EH (cell line): Measurements from ENCODE around the gene CATSPERE.
"Not testable (repeated sequence)": the region's sequence is repeated elsewhere in the genome, so short reads cannot be mapped to it uniquely, and the experiment has no call there.

ENCODE experiments used
- DNase-seq: peaks from one replicate; pipeline ENCODE4 v3.0.0-alpha.2; 2015; ENCODE audit warnings: low read depth

The CATSPERE gene

DNA sequence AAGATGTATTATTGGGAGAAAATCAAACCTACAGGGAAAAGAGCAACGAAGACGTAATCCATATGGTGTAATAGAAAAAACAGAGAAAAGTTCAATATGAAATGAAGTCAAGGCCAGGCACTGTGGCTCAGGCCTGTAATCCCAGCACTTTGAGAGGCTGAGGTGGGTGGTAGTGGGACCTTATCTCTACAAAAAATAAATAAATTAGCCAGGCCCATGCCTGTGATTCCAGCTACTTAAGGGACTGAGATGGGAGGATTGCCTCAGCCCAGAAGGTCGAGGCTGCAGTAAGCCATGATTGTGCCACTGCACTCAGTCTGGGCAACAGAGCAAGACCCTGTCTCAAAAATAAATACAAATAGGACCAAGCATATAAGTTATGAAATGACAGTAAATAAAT lies 203.3 kb downstream of the CATSPERE start:
- no peak for DNase-seq

DNA sequence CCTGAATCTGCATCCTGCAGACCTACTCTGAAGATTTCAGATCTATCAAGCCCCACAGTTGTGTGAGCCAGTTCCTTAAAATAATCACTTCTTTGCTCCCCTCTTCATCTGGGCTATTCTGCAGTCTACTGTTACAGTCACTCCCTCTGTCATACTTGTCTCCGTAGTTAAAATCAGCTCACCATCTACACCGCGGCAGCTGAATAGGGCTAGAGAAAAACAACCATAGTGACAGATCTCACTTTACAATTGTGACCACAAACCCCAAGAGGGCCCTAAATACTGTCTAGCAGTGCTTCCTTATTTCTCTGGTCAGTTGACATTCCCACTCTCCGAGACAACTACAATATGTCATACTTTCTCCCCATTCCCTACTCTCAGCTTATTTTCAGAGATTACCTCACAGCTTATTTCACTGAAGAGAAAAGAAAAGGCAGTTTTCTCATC lies 204.7 kb downstream of the CATSPERE start:
- peak; percentile 52 for DNase-seq

GRCh38 chr1:244666672-244667418 lies 205.8 kb downstream of the CATSPERE start:
- not testable (repeated sequence) for DNase-seq

DNA sequence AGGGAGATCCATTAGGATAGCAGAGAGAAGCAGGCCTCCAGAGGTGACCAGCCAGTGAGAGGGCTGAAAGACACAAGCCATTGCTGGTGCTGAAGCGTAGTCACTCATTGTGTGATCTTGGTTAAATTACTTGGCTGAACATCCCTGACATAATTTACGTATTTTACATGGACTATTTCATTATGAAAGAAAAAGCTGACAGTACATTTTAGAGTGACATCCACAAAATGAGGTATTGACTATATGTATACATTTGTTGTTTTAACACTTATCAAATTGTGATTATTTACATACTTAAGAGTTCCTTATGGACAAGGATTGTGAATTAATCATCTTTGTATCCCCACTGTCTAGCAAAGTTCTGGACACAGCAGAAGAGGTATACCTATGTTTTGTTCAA lies 206.7 kb downstream of the CATSPERE start:
- no peak for DNase-seq

GRCh38 chr1:244672946-244673682 lies 212.0 kb downstream of the CATSPERE start:
- DNase-seq = peak; percentile 69

DNA sequence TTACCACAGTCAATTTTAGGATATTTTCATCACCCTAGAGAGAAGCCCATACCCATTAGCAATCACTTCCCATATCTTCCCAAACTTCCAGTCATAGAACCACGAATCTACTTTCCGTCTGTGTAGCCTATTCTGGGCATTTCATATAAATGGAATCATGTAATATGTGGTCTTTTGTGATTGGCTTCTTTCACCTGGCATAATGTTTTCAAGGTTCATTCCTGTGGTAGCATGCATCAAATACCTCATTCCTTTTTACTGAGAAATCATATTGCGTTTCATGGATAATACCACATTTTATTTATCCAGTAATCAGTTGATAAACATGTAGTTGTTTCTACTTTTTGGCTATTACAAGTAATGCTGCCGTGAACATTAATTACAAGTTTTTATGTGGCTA lies 213.4 kb downstream of the CATSPERE start:
- DNase-seq = no peak

DNA sequence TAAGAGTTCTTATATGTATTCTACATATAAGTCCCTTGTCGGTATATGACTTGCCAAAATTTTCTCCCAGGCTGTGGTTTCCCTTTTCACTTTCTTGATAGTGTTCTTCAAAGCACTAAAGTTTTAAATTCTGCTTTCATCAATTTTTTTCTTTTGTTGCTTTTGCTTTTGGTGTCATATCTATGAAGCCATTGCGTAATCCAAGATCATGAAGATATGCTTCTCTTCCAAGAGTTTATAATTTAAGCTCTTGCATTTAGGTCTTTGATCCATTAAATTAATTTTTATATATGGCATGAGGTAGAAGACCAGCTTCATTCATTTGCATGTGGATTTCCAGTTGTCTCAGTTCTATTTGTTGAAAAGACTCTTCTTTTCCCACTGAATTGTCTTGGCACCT lies 214.1 kb downstream of the CATSPERE start:
- DNase-seq = no peak

DNA sequence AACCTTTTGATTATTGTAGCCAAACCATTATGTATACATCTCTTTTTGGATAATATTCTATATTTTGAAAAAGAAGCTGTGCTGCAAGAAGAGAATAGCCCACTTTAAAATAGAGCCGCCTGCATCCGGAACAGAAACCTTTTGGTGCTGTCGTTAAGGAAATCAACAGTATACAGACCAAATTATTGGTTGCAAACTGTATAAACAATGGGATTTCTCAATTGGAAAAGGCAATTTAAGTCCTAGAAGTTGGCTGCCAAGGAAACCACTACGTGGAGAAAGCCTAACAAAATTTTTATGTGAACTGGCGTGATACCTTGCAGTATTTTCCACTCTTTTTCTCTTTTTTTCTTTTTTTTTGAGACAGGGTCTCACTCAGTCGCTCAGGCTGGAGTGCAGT lies 217.6 kb downstream of the CATSPERE start:
- DNase-seq = no peak

DNA sequence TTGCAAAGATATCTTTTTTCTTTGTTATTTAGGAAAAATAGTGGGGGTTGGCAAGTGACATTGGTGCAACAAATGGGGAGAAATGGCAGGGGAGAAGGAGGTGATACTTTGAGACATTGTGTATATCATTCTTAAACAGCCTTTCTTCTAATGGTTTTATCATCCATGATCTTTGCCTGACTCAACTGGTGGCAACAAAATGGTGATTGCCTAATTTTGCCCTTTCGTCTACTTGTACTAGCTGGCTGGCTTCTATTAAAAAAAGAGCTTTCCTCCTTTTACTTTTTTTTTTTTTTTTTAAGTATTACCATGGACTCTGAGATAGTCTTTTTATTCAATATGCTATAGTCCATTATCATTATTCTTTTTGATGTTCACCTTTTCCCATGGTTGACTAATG lies 219.6 kb downstream of the CATSPERE start:
- no peak for DNase-seq

DNA sequence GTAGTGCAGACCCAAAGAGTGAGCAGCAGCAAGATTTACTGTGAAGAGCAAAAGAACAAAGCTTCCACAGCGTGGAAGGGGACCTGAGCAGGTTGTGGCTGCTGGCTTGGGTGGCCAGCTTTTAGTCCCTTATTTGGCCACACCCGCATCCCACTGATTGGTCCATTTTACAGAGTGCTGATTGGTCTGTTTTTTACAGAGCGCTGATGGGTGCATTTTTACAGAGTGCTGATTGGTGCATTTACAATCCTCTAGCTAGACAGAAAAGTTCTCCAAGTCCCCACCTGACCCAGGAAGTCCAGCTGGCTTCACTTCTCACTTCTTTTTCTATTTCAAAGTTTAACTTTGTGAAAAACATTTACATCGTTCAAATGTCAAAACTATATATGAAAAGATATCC lies 221.0 kb downstream of the CATSPERE start:
- not testable (repeated sequence) for DNase-seq
